Motor neuron (in vitro differentiated cells): ENCODE results near the gene PTPRG. TPM values are rescaled to one million over a fixed set of nuclear protein-coding genes. Genes with fewer than 3 reads are reported as not detected.

Experiments
- ATAC-seq, 8 experiments: fragments of 200-7000 bp; cut with Tn5 transposase; replicated peaks in 6 of 8; 2 replicates each; pipeline ENCODE4 v1.8.0; 2021; ENCODE audit warnings: mild to moderate bottlenecking in 8 of 8, moderate library complexity in 8 of 8
- H3K27ac ChIP-seq, 2 donors: fragments of 250-450 bp; sonication (Bioruptor Pico); 2 replicates each; pipeline ENCODE4 v1.9.0; 2021; ENCODE audit warnings: antibody characterized with exemption in 2 of 2, mild to moderate bottlenecking in 2 of 2, moderate library complexity in 1 of 2
- H3K4me1 ChIP-seq, 2 donors: fragments of 250-450 bp; sonication (Bioruptor Pico); replicated peaks in 1 of 2; 2 replicates each; pipeline ENCODE4 v1.6.1; 2021; ENCODE audit warnings: antibody characterized with exemption in 2 of 2, mild to moderate bottlenecking in 2 of 2, moderate library complexity in 1 of 2
- H3K4me3 ChIP-seq, 5 donors: fragments of 250-450 bp; sonication (Bioruptor Pico); 2 replicates each; pipeline ENCODE4 v1.9.0; 2021; ENCODE audit warnings: antibody characterized with exemption in 5 of 5, mild to moderate bottlenecking in 5 of 5, moderate library complexity in 4 of 5
- WGBS, 10 experiments: fragments of 450-650 bp; shearing (Covaris generic); methylation state at CpG; one replicate each; pipeline ENCODE4 v1.0.0; 2022; 5-methylcytosine and 5-hydroxymethylcytosine counted together
- in situ Hi-C, 9 experiments: fragments of 400-800 bp; cut with MboI; loops; one replicate each; pipeline ENCODE4 v1.15.0; 2021; ENCODE audit warnings: low sequenced_read_pairs in 9 of 9, low pct_unique_long_range_greater_than_20kb in 2 of 9; ENCODE audit not compliant: unreplicated experiment in 9 of 9
- total RNA-seq, 8 experiments: library from RNA; unstranded; fragments of 300-600 nt; gene quantifications; 2 replicates each; pipeline versions ENCODE4 v1.2.3 to v1.2.4, GENCODE V29; 2022

The PTPRG gene
- total RNA-seq, 8 experiments from 2014 or later: 15.9 to 75.2 (median 42.9) TPM

GRCh38 chr3:62159709-62160092, 598.3 kb downstream of the PTPRG start:
- in situ Hi-C loops: no loop called here
- no peak overlapping the region for H3K4me3 ChIP-seq
- H3K4me1 ChIP-seq: peaks cover 0 to 16% of the 10 kb centered on the region in 2 donors
- 34 to 100% (median 90%) methylated on average over 1 to 6 of the region's 6 CpGs; no CpG with 5 or more reads in 1 of the 10 experiments for WGBS, 10 experiments
- peak in 2 of 8 experiments; percentile 41 to 60 for ATAC-seq
- no peak overlapping the region for H3K27ac ChIP-seq

DNA sequence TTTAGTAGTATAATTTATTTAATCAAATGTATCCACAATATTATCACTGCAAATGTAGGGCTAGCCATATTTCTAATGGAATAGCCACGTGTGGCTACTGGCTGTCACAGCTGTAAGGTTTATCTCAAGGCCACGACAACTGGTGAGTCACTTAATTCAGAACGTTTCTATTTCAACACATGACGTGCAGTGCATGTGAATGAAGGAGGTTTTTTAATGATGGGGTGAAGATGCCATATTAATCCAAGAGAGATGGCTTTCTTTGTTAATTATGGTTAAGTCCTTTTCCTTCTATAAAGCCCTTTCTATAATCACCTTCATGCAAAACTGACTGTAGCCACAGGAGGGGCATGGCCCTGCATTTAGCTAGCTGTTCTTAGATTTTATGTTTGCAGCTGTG, 600.0 kb downstream of the PTPRG start:
- H3K4me3 ChIP-seq: no peak overlapping the region
- H3K4me1 ChIP-seq: peaks cover 0 to 16% of the 10 kb centered on the region in 2 donors
- in situ Hi-C loops: no loop called here
- WGBS, 10 experiments: 25 to 80% (median 44%) methylated on average over 1 to 4 of the region's 4 CpGs; no CpG with 5 or more reads in 2 of the 10 experiments
- H3K27ac ChIP-seq: no peak overlapping the region
- ATAC-seq: peak in 7 of 8 experiments; percentile 58 to 92 (median 84)

DNA sequence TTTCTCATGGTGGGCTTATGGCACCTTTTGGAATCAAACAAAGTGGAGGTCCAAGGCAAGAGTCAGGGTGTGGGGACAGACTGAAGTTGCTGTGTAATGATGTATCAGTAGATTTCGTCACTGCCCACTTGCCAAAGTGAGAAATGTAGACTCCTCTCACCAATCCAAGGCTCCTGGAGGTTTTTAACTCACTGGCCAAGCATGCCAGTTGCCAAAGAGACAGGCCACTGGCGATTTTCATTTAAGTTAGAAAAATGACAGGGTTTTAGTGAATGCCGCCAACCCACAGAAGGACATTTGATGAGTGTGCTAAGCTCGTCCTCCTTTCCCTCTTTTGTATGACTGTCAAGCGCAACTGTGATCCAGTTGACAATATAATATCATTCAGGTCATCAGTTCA, 602.8 kb downstream of the PTPRG start:
- Histone ChIP-seq H3K4me1 (peaks cover 0 to 16% of the 10 kb centered on the region in 2 donors), H3K27ac (no peak overlapping the region), H3K4me3 (no peak overlapping the region)
- WGBS, 10 experiments: 64 to 100% (median 87%) methylated on average over 1 to 5 of the region's 5 CpGs; no CpG with 5 or more reads in 3 of the 10 experiments
- in situ Hi-C loops: no loop called here
- ATAC-seq: no peak

DNA sequence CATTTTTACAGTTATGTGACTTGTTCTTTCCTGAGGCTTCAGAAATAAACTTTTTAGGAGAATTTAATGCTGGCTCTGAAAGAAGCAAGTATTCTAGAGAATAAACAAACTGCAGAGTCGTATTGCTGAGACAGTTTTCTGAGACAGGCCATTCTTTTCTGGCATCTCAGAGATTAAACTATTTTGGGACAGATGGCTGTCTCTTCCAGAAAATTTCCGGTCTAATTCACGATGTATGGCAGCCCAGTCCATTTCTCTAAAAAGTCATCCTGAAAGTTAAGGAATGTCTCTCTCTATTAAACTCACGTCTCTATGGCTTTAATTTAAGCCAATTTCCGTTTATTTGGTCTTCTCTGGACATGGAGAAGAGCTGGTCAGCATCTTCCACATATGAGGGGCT, 603.4 kb downstream of the PTPRG start:
- no peak for ATAC-seq
- no peak overlapping the region for H3K4me3 ChIP-seq
- in situ Hi-C loops: no loop called here
- no peak overlapping the region for H3K27ac ChIP-seq
- peaks cover 0 to 16% of the 10 kb centered on the region in 2 donors for H3K4me1 ChIP-seq
- WGBS, 10 experiments: 69 to 100% (median 94%) methylated on average over 1 to 5 of the region's 5 CpGs

GRCh38 chr3:62167566-62168262, 606.3 kb downstream of the PTPRG start:
- in situ Hi-C loops: no loop called here
- Histone ChIP-seq H3K27ac (no peak overlapping the region), H3K4me1 (no peaks in the 10 kb centered on the region), H3K4me3 (no peak overlapping the region)
- no peak for ATAC-seq
- WGBS, 10 experiments: 37 to 99% (median 92%) methylated on average over 4 to 11 of the region's 12 CpGs; no CpG with 5 or more reads in 2 of the 10 experiments

DNA sequence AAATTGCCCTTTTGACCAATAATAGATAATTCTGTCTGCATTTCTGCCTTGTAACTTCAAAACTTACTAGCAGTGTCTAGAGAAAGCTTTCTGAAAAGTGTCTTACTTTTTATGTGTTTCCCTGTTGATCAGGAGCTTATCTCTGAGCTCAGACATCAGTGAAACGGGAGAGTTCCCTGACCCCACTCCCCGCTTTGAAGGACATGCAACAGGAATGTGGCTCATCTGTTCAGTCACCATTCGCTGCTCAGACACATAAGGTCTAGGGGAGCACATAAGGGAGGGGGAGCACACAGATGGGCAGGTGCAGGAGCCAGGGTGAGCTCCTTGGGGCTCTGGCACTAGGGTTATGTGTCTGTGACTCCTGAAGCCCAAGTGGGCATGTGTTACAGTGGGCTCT, 607.0 kb downstream of the PTPRG start:
- 92 to 100% (median 93%) methylated on average over 1 to 3 of the region's 3 CpGs; no CpG with 5 or more reads in 5 of the 10 experiments for WGBS, 10 experiments

DNA sequence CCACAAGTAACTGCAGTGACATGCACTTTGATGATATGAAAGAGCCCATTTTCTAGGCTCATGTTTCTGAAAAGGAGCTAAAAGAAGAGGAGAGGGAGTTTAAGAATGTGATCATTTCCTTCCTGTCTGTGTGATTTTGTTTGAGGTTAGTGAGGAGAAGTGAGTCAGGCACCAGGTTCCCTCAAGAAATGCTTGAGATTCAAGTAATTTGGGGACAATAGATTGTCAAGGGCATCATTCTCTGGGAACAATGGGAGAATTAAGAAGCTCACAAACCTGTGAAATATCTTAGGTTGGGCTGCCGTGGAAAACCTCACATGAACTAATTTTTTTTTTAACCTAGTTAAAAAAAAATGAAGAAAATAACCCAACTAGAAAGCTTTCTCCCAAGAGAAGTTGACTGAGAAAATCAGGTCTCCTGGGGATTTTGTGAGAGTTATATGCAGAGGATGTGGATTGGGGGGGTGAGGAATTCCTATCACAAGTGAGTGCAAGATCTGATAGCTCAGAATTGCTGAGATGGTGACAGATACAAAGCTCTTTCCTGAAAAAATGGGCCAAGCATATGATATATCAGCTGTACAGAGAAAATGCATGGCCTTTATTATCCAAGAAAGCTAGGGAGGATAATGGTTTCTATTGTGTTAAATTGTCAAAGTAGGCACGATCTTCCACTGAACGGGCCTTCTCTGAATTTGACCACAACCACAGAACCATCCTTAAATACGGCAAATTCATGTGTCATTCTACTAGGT, 608.7 kb downstream of the PTPRG start:
- Histone ChIP-seq H3K4me1 (no peaks in the 10 kb centered on the region), H3K4me3 (no peak overlapping the region), H3K27ac (no peak overlapping the region)
- no peak for ATAC-seq
- 23 to 90% (median 75%) methylated on average over 1 to 4 of the region's 4 CpGs for WGBS, 10 experiments
- in situ Hi-C loops: no loop called here

More for the DNA sequence above, 607.0 kb downstream of the PTPRG start:
- ATAC-seq: no peak
- no peak overlapping the region for H3K27ac ChIP-seq
- H3K4me1 ChIP-seq: no peaks in the 10 kb centered on the region
- in situ Hi-C loops: no loop called here
- no peak overlapping the region for H3K4me3 ChIP-seq

- no peaks in the 10 kb centered on the region for H3K4me1 ChIP-seq
- H3K27ac ChIP-seq: no peak overlapping the region
- no peak overlapping the region for H3K4me3 ChIP-seq
- no peak for ATAC-seq
- 30 to 100% (median 86%) methylated on average over 1 to 2 of the region's 2 CpGs; no CpG with 5 or more reads in 3 of the 10 experiments for WGBS, 10 experiments
- in situ Hi-C loops: no loop called here
Measured at GRCh38 chr3:62171789-62172188, 610.4 kb downstream of the PTPRG start.

DNA sequence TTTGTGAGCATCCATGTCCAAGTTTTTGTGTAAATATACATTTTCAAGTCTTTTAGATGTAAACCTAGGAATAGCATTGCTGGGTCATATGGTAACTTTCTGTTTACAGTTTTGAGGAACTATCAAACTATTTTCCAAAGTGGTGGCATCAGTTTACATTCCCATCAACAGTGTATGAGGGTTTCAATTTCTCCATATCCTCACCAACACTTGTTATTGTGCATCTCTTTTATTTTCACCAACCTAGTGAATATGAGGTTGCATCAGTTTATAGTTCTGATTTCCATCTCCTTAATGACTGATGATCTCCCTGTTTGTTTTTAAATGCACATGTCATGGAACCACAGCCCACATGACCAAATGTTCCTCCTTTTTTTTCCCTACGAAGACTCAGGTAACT, 610.8 kb downstream of the PTPRG start:
- Histone ChIP-seq H3K4me1 (no peaks in the 10 kb centered on the region), H3K4me3 (no peak overlapping the region), H3K27ac (no peak overlapping the region)
- ATAC-seq: no peak
- in situ Hi-C loops: no loop called here
- 80 to 100% (median 100%) methylated on average over 1 of the region's 1 CpG; no CpG with 5 or more reads in 3 of the 10 experiments for WGBS, 10 experiments

- in situ Hi-C loops: no loop called here
- Histone ChIP-seq H3K4me1 (no peaks in the 10 kb centered on the region), H3K27ac (no peak overlapping the region), H3K4me3 (no peak overlapping the region)
- 70 to 100% (median 96%) methylated on average over 1 to 7 of the region's 7 CpGs for WGBS, 10 experiments
- no peak for ATAC-seq
Measured at GRCh38 chr3:62173939-62174515, 612.7 kb downstream of the PTPRG start.

GRCh38 chr3:62175161-62175560, 613.8 kb downstream of the PTPRG start:
- H3K27ac ChIP-seq: no peak overlapping the region
- H3K4me1 ChIP-seq: no peaks in the 10 kb centered on the region
- WGBS, 10 experiments: 78 to 100% (median 89%) methylated on average over 1 to 6 of the region's 6 CpGs; no CpG with 5 or more reads in 1 of the 10 experiments
- in situ Hi-C loops: loop anchor here in 4 of 9 experiments (25.0 kb wide), 2 partner anchors 313 to 613 kb away; partner anchors contain the start of gene PTPRG (in 3 of the 4)
- no peak overlapping the region for H3K4me3 ChIP-seq
- ATAC-seq: no peak

- no peak for ATAC-seq
- Histone ChIP-seq H3K4me3 (no peak overlapping the region), H3K27ac (no peak overlapping the region), H3K4me1 (no peaks in the 10 kb centered on the region)
- in situ Hi-C loops: loop anchor here in 4 of 9 experiments (25.0 kb wide), 2 partner anchors 316 to 616 kb away; partner anchors contain the start of gene PTPRG (in 3 of the 4)
Measured at GRCh38 chr3:62178032-62178431, 616.7 kb downstream of the PTPRG start.
